Measurements from ENCODE around the gene RETREG3. TPM values are rescaled to one million over a fixed set of nuclear protein-coding genes. Genes with fewer than 3 reads are reported as not detected.

The RETREG3 gene
- total RNA-seq (2014; rRNA removed; shearing (Covaris generic)) = 33.5 and 34.1 TPM in 2 replicates
- total RNA-seq (2022) = 50.5 and 54.5 TPM in 2 replicates
- percentile 72 among the genes with signal in this experiment for Bru-seq, nascent RNA
- percentile 80 among the genes with signal in this experiment for BruChase-seq, experiment 1, labeled RNA remaining after a 6-hour chase
- BruChase-seq, experiment 2, labeled RNA remaining after a 2-hour chase = percentile 81 among the genes with signal in this experiment
- long read RNA-seq, transcript RETREG3-201 (9 exons, 3,759 nt) = major isoform, 24 of 55 reads
- long read RNA-seq, partial matches to known transcripts = 21 of 55 reads
- long read RNA-seq, other reads (novel, unspliced or antisense) = 7 of 55 reads

- Histone ChIP-seq H3K4me2 (ENCODE audit: low read length) (peak within 1 kb of the TSS; percentile 88), H4K20me1 (ENCODE audit: insufficient read depth, low read length) (no peaks in the 10 kb centered on the region; the same call in 1 of the 2 replicates), H3K36me3 (ENCODE audit: insufficient read depth, low read length) (peaks cover 27% of the 10 kb centered on the region), H3K79me2 (ENCODE audit: insufficient read depth, low read depth, low read length) (peaks cover 62% of the 10 kb centered on the region), H3K9me2 (ENCODE audit: insufficient read depth, low read length) (no peaks in the 10 kb centered on the region), H3K27ac (ENCODE audit: low read depth, low read length, poor library complexity, severe bottlenecking) (peak within 1 kb of the TSS; percentile 74), H3K9me3 (ENCODE audit: low read length) (no peaks in the 10 kb centered on the region), H3K4me3 (ENCODE audit: low read depth, low read length, poor library complexity, severe bottlenecking) (peak within 1 kb of the TSS; percentile 88), H2AFZ (ENCODE audit: low read length) (peak within 1 kb of the TSS; percentile 70; the same call in 1 of the 2 replicates), H3K4me1 (ENCODE audit: insufficient read depth, low read length, poor library complexity, severe bottlenecking) (peaks cover 31% of the 10 kb centered on the region)
- CTCF ChIA-PET (ENCODE audit: unreplicated experiment) = interaction anchor here (1.7 to 2.3 kb wide), 2 partner anchors 10 to 31 kb away, joined by 4 to 11 read pairs; partner anchors contain the start of gene PSMC3IP
- no TSS peak for BruUV-seq (replicated peaks)
- POLR2A ChIA-PET = interaction anchor here (0.8 to 1.7 kb wide), 12 partner anchors 8 to 165 kb away, joined by 3 to 8 read pairs (median 3); partner anchors contain the start of genes PLEKHH3, PSMC3IP and TUBG2
- DNase-seq (ENCODE audit: low spot score) = peak; percentile 99
- no peak for TF ChIP-seq CTCF (conservative IDR thresholded peaks at IDR 0.05; ENCODE audit: low read length)
- no peak for TF ChIP-seq EZH2phosphoT487 (IDR thresholded peaks at IDR 0.05; ENCODE audit: borderline replicate concordance, low read depth, low read length)
- intact Hi-C loops (cut with micrococcal nuclease; ENCODE audit: unreplicated experiment) = loop anchor here (2.0 kb wide), 1 partner anchor 70 kb away; no protein-coding TSS in a partner anchor
Measured at GRCh38 chr17:42609182-42609813, at the start of gene RETREG3, which contains the start of gene TUBG1. Gene RETREG3 (minus strand): TSS chr17:42609374. CDS start chr17:42609324, 50 bp downstream. Gene TUBG1 (plus strand): TSS chr17:42609683. CDS start chr17:42609738, 55 bp downstream.

- Histone ChIP-seq H3K9me2 (ENCODE audit: insufficient read depth, low read length) (no peaks in the 10 kb centered on the region), H3K9me3 (ENCODE audit: low read length) (peaks cover 5% of the 10 kb centered on the region; the same call in 1 of the 2 replicates), H3K27ac (ENCODE audit: low read depth, low read length, poor library complexity, severe bottlenecking) (no peak overlapping the region), H2AFZ (ENCODE audit: low read length) (peak overlapping the region; percentile 92; the same call in 1 of the 2 replicates), H3K4me2 (ENCODE audit: low read length) (peak overlapping the region; percentile 96), H4K20me1 (ENCODE audit: insufficient read depth, low read length) (no peaks in the 10 kb centered on the region), H3K4me3 (ENCODE audit: low read depth, low read length, poor library complexity, severe bottlenecking) (no peak overlapping the region), H3K79me2 (ENCODE audit: insufficient read depth, low read depth, low read length) (no peaks in the 10 kb centered on the region), H3K36me3 (ENCODE audit: insufficient read depth, low read length) (no peaks in the 10 kb centered on the region), H3K4me1 (ENCODE audit: insufficient read depth, low read length, poor library complexity, severe bottlenecking) (peaks cover 17% of the 10 kb centered on the region)
- ChIA-PET CTCF (ENCODE audit: unreplicated experiment) (interaction anchor here (1.1 kb wide), 1 partner anchor 19 kb away, joined by 3 read pairs; no protein-coding TSS in a partner anchor), POLR2A (interaction anchor here (1.0 to 1.4 kb wide), 3 partner anchors 13 to 40 kb away, joined by 3 to 4 read pairs (median 4); no protein-coding TSS in a partner anchor)
- BruUV-seq (replicated peaks) = no TSS peak
- TF ChIP-seq EZH2phosphoT487 (IDR thresholded peaks at IDR 0.05; ENCODE audit: borderline replicate concordance, low read depth, low read length) (no peak), CTCF (conservative IDR thresholded peaks at IDR 0.05; ENCODE audit: low read length) (no peak)
- intact Hi-C loops (cut with micrococcal nuclease; ENCODE audit: unreplicated experiment) = loop anchor here (2.0 to 5.0 kb wide), 2 partner anchors 17 to 41 kb away; no protein-coding TSS in a partner anchor
- DNase-seq (ENCODE audit: low spot score) = no peak
Measured at GRCh38 chr17:42657824-42658588, 48.8 kb upstream of the RETREG3 start.

All from OCI-LY7 (cell line).